Transverse colon (tissue), 4 donors: Measurements from ENCODE around the gene TMCC3. TPM values are rescaled to one million over a fixed set of nuclear protein-coding genes. Genes with fewer than 3 reads are reported as not detected.

Experiments
- DNase-seq: peaks from one replicate; pipeline ENCODE4 v3.0.0-alpha.2; 2019
- H3K27ac ChIP-seq, 4 donors: fragments of 200-600 bp; sonication (generic); 2 replicates each; pipeline ENCODE4 v1.5.1; 2016 to 2018; ENCODE audit warnings: inconsistent platforms in 4 of 4
- H3K27me3 ChIP-seq: fragments of 200-600 bp; sonication (generic); 2 replicates; pipeline ENCODE4 v1.5.1; 2017; ENCODE audit warnings: inconsistent platforms
- H3K36me3 ChIP-seq, 4 donors: fragments of 200-600 bp; sonication (generic); 2 replicates each; pipeline ENCODE4 v1.5.1; 2017 to 2019; ENCODE audit warnings: inconsistent platforms in 4 of 4
- H3K4me1 ChIP-seq, 4 donors: fragments of 200-600 bp; sonication (generic); 2 replicates each; pipeline ENCODE4 v1.5.1; 2017 to 2020; ENCODE audit warnings: inconsistent platforms in 4 of 4
- H3K4me3 ChIP-seq, 4 donors: fragments of 200-600 bp; sonication (generic); 1 replicate in 1 of 4; 2 replicates in 3 of 4; pipeline versions ENCODE4 v1.5.1 to v1.6.1; 2017 to 2019; ENCODE audit warnings: inconsistent platforms in 4 of 4
- H3K9me3 ChIP-seq, 2 donors: fragments of 200-600 bp; sonication (generic); 2 replicates each; pipeline ENCODE4 v1.5.1; 2017 to 2019; ENCODE audit warnings: inconsistent platforms in 2 of 2
- EP300 ChIP-seq: sonication (generic); formaldehyde crosslinking; IDR thresholded peaks from one replicate; pipeline ENCODE4 v1.6.1; 2017; ENCODE audit warnings: antibody characterized with exemption, low read depth
- POLR2A ChIP-seq: fragments of 450-650 bp; IDR thresholded peaks from one replicate; pipeline ENCODE4 v1.6.1; 2016; ENCODE audit warnings: antibody characterized with exemption, mild to moderate bottlenecking, moderate library complexity
- POLR2AphosphoS5 ChIP-seq, 3 donors: sonication (generic); formaldehyde crosslinking; IDR thresholded peaks; one replicate each; pipeline ENCODE4 v1.6.1; 2016; ENCODE audit warnings: antibody characterized with exemption in 3 of 3
- WGBS, 2 donors: methylation state at CpG; one replicate each; pipeline ENCODE4 v1.1.5; 2018; ENCODE audit warnings: low coverage in 1 of 2; 5-methylcytosine and 5-hydroxymethylcytosine counted together
- in situ Hi-C, 4 donors: fragments of 200-750 bp; cut with MboI; loops; one replicate each; pipeline versions ENCODE4 v1.15.0 to v1.15.1; 2017; ENCODE audit warnings: low sequenced_read_pairs in 3 of 4, low pct_ligation_motif_present in 1 of 4, low pct_unique_long_range_greater_than_20kb in 1 of 4
- intact Hi-C: fragments of 100-400 bp; cut with DNase I; formaldehyde crosslinking; loops from one replicate; pipeline ENCODE4 v1.15.1; 2023; ENCODE audit warnings: low total_unique reads
- total RNA-seq, 4 donors: library from RNA; depleted of rRNA; stranded (reverse); fragments of >200 nt; gene quantifications; one replicate each; pipeline ENCODE4 v1.1.0, GENCODE V29; 2016
- TF ChIP-seq, protein P1 (sequence below), 5 experiments: fragments of 200-600 bp in 3 of 5; fragments of 450-650 bp in 2 of 5; sonication (generic) in 3 of 5; IDR thresholded peaks; 1 replicate in 2 of 5; 2 replicates in 3 of 5; pipeline ENCODE4 v1.5.1; 2016 to 2017; ENCODE audit warnings: antibody characterized with exemption in 5 of 5, inconsistent platforms in 3 of 5, mild to moderate bottlenecking in 2 of 5, moderate library complexity in 1 of 5

TMCC3 gene
- total RNA-seq, 4 donors from 2014 or later = 6.4 to 79.3 (median 65.9) TPM

- intact Hi-C loops = no loop called here
- Histone ChIP-seq H3K36me3 (no peaks in the 10 kb centered on the region), H3K4me3 (no peak overlapping the region), H3K27ac (no peak overlapping the region), H3K4me1 (peaks cover 0 to 28% (median 0%) of the 10 kb centered on the region in 4 donors), H3K9me3 (no peaks in the 10 kb centered on the region), H3K27me3 (no peaks in the 10 kb centered on the region)
- 59 to 93% methylated on average over 5 to 6 of the region's 6 CpGs for WGBS, 2 donors
- DNase-seq = peak; percentile 13
- in situ Hi-C loops = no loop called here
- TF ChIP-seq EP300 (no peak), POLR2AphosphoS5 (IDR thresholded peaks at IDR 0.05) (no peak)
- TF ChIP-seq, protein P1, sequence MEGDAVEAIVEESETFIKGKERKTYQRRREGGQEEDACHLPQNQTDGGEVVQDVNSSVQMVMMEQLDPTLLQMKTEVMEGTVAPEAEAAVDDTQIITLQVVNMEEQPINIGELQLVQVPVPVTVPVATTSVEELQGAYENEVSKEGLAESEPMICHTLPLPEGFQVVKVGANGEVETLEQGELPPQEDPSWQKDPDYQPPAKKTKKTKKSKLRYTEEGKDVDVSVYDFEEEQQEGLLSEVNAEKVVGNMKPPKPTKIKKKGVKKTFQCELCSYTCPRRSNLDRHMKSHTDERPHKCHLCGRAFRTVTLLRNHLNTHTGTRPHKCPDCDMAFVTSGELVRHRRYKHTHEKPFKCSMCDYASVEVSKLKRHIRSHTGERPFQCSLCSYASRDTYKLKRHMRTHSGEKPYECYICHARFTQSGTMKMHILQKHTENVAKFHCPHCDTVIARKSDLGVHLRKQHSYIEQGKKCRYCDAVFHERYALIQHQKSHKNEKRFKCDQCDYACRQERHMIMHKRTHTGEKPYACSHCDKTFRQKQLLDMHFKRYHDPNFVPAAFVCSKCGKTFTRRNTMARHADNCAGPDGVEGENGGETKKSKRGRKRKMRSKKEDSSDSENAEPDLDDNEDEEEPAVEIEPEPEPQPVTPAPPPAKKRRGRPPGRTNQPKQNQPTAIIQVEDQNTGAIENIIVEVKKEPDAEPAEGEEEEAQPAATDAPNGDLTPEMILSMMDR (IDR thresholded peaks at IDR 0.05) = no peak
Measured at GRCh38 chr12:94678849-94679248, 28.5 kb upstream of the TMCC3 start.

- peaks cover 0 to 28% (median 0%) of the 10 kb centered on the region in 4 donors for H3K4me1 ChIP-seq
- in situ Hi-C loops (no loop called here), intact Hi-C loops (no loop called here)
- no peak for DNase-seq
- no peaks in the 10 kb centered on the region for H3K27me3 ChIP-seq
- no peak overlapping the region for H3K4me3 ChIP-seq
- no peaks in the 10 kb centered on the region for H3K9me3 ChIP-seq
- 70 to 74% methylated on average over 2 to 9 of the region's 9 CpGs for WGBS, 2 donors
- TF ChIP-seq POLR2A (no peak), POLR2AphosphoS5 (IDR thresholded peaks at IDR 0.05) (no peak), EP300 (no peak)
- TF ChIP-seq, protein P1 (IDR thresholded peaks at IDR 0.05) = no peak
- no peaks in the 10 kb centered on the region for H3K36me3 ChIP-seq
- H3K27ac ChIP-seq = no peak overlapping the region
Measured at GRCh38 chr12:94678379-94678778, 28.0 kb upstream of the TMCC3 start.

DNA sequence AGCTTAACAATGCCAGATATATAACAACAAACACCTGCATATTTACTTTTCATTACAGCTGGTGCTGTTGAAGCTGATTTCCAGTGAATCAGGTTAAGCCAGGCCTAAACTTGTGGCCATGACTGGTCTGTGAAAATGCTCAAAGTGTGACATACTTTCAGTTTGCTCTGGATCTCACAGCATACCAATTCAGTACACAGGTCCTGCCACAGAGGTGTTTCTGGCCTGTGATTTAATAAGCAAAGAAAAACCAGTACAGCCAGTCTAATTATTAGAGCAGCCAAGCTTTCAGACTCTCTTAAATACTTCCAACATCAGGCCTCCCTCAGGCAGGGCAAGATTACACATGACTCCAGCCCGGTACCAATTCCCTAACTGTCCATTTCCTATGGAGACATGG, 27.4 kb upstream of the TMCC3 start:
- Histone ChIP-seq H3K27me3 (no peaks in the 10 kb centered on the region), H3K27ac (no peak overlapping the region), H3K4me1 (peaks cover 0 to 28% (median 0%) of the 10 kb centered on the region in 4 donors), H3K4me3 (no peak overlapping the region), H3K9me3 (no peaks in the 10 kb centered on the region), H3K36me3 (no peaks in the 10 kb centered on the region)
- whole genome bisulfite sequencing, 2 donors = 97 to 100% methylated on average over 1 of the region's 1 CpG
- in situ Hi-C loops (no loop called here), intact Hi-C loops (no loop called here)
- DNase-seq = no peak
- TF ChIP-seq EP300 (no peak), POLR2AphosphoS5 (IDR thresholded peaks at IDR 0.05) (no peak), POLR2A (no peak)
- TF ChIP-seq, protein P1 (IDR thresholded peaks at IDR 0.05) = no peak

DNA sequence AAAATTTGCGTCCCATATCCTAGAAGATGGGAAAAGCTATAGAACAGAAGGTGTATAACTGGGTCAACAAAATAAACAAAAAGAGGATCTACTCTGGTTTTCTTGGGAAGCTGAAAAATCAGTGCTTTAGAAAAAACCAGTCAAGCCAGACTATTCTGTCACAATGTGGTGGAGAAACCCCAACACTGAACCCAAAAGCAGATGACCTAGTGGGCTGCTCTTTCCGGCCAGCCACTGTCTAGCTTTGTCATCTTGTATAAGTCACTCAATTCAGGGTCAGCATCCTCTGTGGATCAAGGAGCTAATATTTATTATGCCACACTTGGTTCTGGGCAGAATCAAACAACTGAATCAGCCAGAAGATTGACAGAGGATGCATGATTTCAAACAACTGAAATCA, 26.6 kb upstream of the TMCC3 start:
- Histone ChIP-seq H3K4me3 (no peak overlapping the region), H3K27ac (peak overlapping the region; percentile 16 to 75 (median 60)), H3K27me3 (no peaks in the 10 kb centered on the region), H3K9me3 (no peaks in the 10 kb centered on the region), H3K36me3 (no peaks in the 10 kb centered on the region), H3K4me1 (peaks cover 0 to 28% (median 0%) of the 10 kb centered on the region in 4 donors)
- no peak for DNase-seq
- intact Hi-C loops (no loop called here), in situ Hi-C loops (no loop called here)
- TF ChIP-seq EP300 (no peak), POLR2AphosphoS5 (IDR thresholded peaks at IDR 0.05) (no peak), POLR2A (no peak)
- TF ChIP-seq, protein P1 (IDR thresholded peaks at IDR 0.05) = no peak
- 89 to 100% methylated on average over 1 to 2 of the region's 2 CpGs for WGBS, 2 donors
